ENCODE measurements around the gene BIVM.

Gene BIVM

GRCh38 chr13:102768909-102769308 is 30.0 kb upstream of the BIVM start:
- no peak for DNase-seq (ENCODE audit: low spot score)
- CTCF ChIA-PET: interaction anchor here (0.6 to 0.7 kb wide), 4 partner anchors 27 to 840 kb away, joined by 3 read pairs; no protein-coding TSS in a partner anchor
- TF ChIP-seq, protein P1, sequence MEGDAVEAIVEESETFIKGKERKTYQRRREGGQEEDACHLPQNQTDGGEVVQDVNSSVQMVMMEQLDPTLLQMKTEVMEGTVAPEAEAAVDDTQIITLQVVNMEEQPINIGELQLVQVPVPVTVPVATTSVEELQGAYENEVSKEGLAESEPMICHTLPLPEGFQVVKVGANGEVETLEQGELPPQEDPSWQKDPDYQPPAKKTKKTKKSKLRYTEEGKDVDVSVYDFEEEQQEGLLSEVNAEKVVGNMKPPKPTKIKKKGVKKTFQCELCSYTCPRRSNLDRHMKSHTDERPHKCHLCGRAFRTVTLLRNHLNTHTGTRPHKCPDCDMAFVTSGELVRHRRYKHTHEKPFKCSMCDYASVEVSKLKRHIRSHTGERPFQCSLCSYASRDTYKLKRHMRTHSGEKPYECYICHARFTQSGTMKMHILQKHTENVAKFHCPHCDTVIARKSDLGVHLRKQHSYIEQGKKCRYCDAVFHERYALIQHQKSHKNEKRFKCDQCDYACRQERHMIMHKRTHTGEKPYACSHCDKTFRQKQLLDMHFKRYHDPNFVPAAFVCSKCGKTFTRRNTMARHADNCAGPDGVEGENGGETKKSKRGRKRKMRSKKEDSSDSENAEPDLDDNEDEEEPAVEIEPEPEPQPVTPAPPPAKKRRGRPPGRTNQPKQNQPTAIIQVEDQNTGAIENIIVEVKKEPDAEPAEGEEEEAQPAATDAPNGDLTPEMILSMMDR (conservative IDR thresholded peaks at IDR 0.05; ENCODE audit: low read depth): no peak
- POLR2A ChIA-PET (ENCODE audit: low non-redundant PET): no interaction called here
- no peak overlapping the region for H3K27ac ChIP-seq

DNA sequence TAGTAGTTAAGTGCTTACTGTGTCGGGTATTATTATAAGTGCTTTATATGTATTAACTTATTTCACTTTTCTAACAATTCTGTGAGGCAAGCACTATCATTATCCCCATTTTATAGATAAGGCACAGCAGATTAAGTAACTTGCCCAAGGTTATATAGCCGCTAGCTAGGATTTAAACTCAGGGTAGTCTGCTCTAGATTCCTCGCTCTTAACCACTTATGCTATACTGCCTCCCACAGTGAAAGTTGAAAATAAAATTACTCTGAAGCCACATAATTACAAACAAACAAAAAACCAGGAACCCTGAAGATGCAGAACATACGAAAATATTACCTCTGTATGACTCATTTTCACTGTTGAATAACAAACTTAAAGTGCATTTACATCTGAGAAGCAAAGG is 29.2 kb upstream of the BIVM start:
- CTCF ChIA-PET: interaction anchor here (0.7 kb wide), 1 partner anchor 51 kb away, joined by 3 read pairs; no protein-coding TSS in a partner anchor

GRCh38 chr13:102770435-102770834 is 28.5 kb upstream of the BIVM start:
- ChIA-PET CTCF (no interaction called here), POLR2A (ENCODE audit: low non-redundant PET) (no interaction called here)
- H3K27ac ChIP-seq: no peak overlapping the region
- TF ChIP-seq, protein P1 (conservative IDR thresholded peaks at IDR 0.05; ENCODE audit: low read depth): no peak
- no peak for DNase-seq (ENCODE audit: low spot score)

More for the DNA sequence above, 29.2 kb upstream of the BIVM start:
- H3K27ac ChIP-seq: no peak overlapping the region
- POLR2A ChIA-PET (ENCODE audit: low non-redundant PET): no interaction called here
- no peak for DNase-seq (ENCODE audit: low spot score)
- TF ChIP-seq, protein P1 (conservative IDR thresholded peaks at IDR 0.05; ENCODE audit: low read depth): no peak

- TF ChIP-seq, protein P1 (conservative IDR thresholded peaks at IDR 0.05; ENCODE audit: low read depth): no peak
- no peak overlapping the region for H3K27ac ChIP-seq
- CTCF ChIA-PET: interaction anchor here (0.9 kb wide), 1 partner anchor 22 kb away, joined by 4 read pairs; no protein-coding TSS in a partner anchor
- DNase-seq (ENCODE audit: low spot score): no peak
- POLR2A ChIA-PET (ENCODE audit: low non-redundant PET): no interaction called here
Observed at GRCh38 chr13:102771298-102772041, 27.4 kb upstream of the BIVM start.

DNA sequence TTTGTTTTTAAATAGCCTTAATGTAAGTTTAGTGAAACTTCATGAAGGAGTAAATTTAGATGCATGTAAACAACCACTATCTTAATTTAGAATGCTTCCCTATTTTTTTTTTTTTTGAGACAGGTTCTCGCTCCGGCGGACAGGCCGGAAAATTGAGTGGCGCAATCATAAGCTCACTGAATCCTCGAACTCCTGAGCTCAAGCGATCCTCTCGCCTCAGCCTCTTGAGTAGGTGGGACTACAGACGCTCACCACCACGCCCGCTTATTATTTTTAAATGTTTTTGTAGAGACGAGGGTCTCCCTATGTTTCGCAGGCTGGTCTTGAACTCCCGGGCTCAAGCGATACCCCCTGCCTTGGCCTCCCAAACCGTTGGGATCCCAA is 26.9 kb upstream of the BIVM start:
- no peak overlapping the region for H3K27ac ChIP-seq
- CTCF ChIA-PET: interaction anchor here (0.9 kb wide), 1 partner anchor 21 kb away, joined by 4 read pairs; no protein-coding TSS in a partner anchor
- TF ChIP-seq, protein P1 (conservative IDR thresholded peaks at IDR 0.05; ENCODE audit: low read depth): no peak
- no peak for DNase-seq (ENCODE audit: low spot score)
- POLR2A ChIA-PET (ENCODE audit: low non-redundant PET): no interaction called here

DNA sequence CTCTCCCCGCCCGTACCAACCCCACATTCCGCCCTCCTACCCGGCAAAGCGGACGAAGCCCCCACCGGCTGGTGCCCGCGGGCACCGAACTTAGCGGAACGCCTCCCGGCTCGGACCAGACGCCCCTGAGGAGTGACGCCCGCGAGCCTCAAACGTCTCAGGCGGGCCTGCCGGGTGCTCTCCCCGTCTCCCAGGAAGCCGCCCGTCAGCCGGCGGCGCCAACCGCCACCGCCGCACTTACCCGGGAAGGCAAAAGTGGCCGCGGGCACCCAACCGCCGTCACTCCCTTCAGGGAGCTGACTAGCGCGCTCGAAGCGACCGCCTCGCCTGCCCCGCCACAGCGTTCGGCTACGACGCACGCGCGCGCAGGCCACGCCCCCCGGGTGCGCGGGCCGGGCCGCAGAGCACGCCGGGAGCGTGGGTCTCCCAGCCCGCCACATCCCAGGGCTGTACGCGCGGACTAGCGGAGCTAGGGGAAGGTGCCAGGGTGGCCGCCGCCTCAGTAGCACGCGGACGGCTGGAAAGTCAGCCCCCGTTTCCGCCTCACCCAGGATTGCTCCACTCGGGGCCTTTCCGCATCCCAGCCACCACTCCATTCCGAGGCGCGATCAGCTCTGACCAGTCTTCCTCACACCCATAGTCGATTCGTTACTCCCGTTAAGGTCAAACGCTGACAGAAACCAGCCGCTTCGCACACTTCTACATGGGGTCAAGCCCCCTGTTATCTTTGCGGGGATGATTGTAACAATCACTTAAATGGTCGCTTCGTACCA is 25.3 kb upstream of the BIVM start, which contains the start of gene TEX30:
Gene TEX30 (minus strand): TSS at position 346 of the 773 bp plus-strand sequence. CDS start 3,760 bp downstream, outside the sequence.
- POLR2A ChIA-PET (ENCODE audit: low non-redundant PET): interaction anchor here (0.6 kb wide), 1 partner anchor 53 kb away, joined by 3 read pairs; no protein-coding TSS in a partner anchor
- CTCF ChIA-PET: interaction anchor here (0.7 kb wide), 1 partner anchor 8 kb away, joined by 3 read pairs; no protein-coding TSS in a partner anchor
- TF ChIP-seq, protein P1 (conservative IDR thresholded peaks at IDR 0.05; ENCODE audit: low read depth): no peak
- peak; percentile 79 for DNase-seq (ENCODE audit: low spot score)
- H3K27ac ChIP-seq: peak within 1 kb of the TSS; percentile 81

All from RWPE1 (cell line).